C4-2B (cell line): Measurements from ENCODE around the gene HBZ.
A peak's percentile ranks its signal among the peaks of the same experiment; 100 is the strongest.

ENCODE experiments used
- CTCF ChIP-seq: fragments of 450-650 bp; conservative IDR thresholded peaks from 2 replicates; pipeline ENCODE4 v1.5.1; 2017; ENCODE audit warnings: mild to moderate bottlenecking
- ZFX ChIP-seq: fragments of 450-650 bp; IDR thresholded peaks from 2 replicates; pipeline ENCODE4 v1.6.1; 2017

GRCh38 chr16:180681-181564 is 28.5 kb downstream of the HBZ start:
- no peak for TF ChIP-seq CTCF
- peak; percentile 42; the same call in 1 of the 2 replicates for TF ChIP-seq ZFX
